ENCODE measurements around the gene NHS. TPM values are rescaled to one million over a fixed set of nuclear protein-coding genes. Genes with fewer than 3 reads are reported as not detected.

The NHS gene
- total RNA-seq, 6 experiments from 2014 or later, result 0.06 to 0.27 (median 0.12) TPM

- Histone ChIP-seq H3K27ac (no peak overlapping the region), H3K9me3 (no peaks in the 10 kb centered on the region), H3K4me3 (no peak overlapping the region), H3K27me3 (no peaks in the 10 kb centered on the region), H3K36me3 (no peaks in the 10 kb centered on the region), H3K4me1 (no peaks in the 10 kb centered on the region)
- intact Hi-C loops (cut with DNase I), result no loop called here
- ATAC-seq, result no peak
- WGBS (ENCODE audit: insufficient coverage, low coverage, low lambda C conversion rate, missing lambda C conversion rate), result 62% methylated on average over 3 of the region's 3 CpGs
- DNase-seq, result no peak
- TF ChIP-seq CTCF (IDR thresholded peaks at IDR 0.05) (no peak), POLR2A (IDR thresholded peaks at IDR 0.05) (no peak)
These were observed 34.7 kb downstream of the NHS start for GRCh38 chrX:17409566-17410290.

- intact Hi-C loops (cut with DNase I), result no loop called here
- no peak overlapping the region for H3K4me3 ChIP-seq
- no peaks in the 10 kb centered on the region for H3K4me1 ChIP-seq
- no peaks in the 10 kb centered on the region for H3K36me3 ChIP-seq
- DNase-seq (no peak), ATAC-seq (no peak)
- H3K9me3 ChIP-seq, result no peaks in the 10 kb centered on the region
- TF ChIP-seq CTCF (IDR thresholded peaks at IDR 0.05), result no peak
- TF ChIP-seq POLR2A (IDR thresholded peaks at IDR 0.05), result no peak
- WGBS (ENCODE audit: insufficient coverage, low coverage, low lambda C conversion rate, missing lambda C conversion rate), result 24% methylated on average over 2 of the region's 2 CpGs
- H3K27ac ChIP-seq, result no peak overlapping the region
- H3K27me3 ChIP-seq, result no peaks in the 10 kb centered on the region
These were observed 35.7 kb downstream of the NHS start for GRCh38 chrX:17410651-17411050.

GRCh38 chrX:17411205-17411604, 36.2 kb downstream of the NHS start:
- DNase-seq (no peak), ATAC-seq (no peak)
- H3K4me3 ChIP-seq, result no peak overlapping the region
- no peaks in the 10 kb centered on the region for H3K27me3 ChIP-seq
- no peaks in the 10 kb centered on the region for H3K36me3 ChIP-seq
- no peak for TF ChIP-seq POLR2A (IDR thresholded peaks at IDR 0.05)
- TF ChIP-seq CTCF (IDR thresholded peaks at IDR 0.05), result no peak
- no peak overlapping the region for H3K27ac ChIP-seq
- no peaks in the 10 kb centered on the region for H3K9me3 ChIP-seq
- 72% methylated on average over 4 of the region's 4 CpGs for WGBS (ENCODE audit: insufficient coverage, low coverage, low lambda C conversion rate, missing lambda C conversion rate)
- intact Hi-C loops (cut with DNase I), result no loop called here
- no peaks in the 10 kb centered on the region for H3K4me1 ChIP-seq

- intact Hi-C loops (cut with DNase I), result no loop called here
- DNase-seq (no peak), ATAC-seq (no peak)
- Histone ChIP-seq H3K27ac (no peak overlapping the region), H3K27me3 (no peaks in the 10 kb centered on the region), H3K4me1 (no peaks in the 10 kb centered on the region), H3K4me3 (no peak overlapping the region), H3K36me3 (no peaks in the 10 kb centered on the region), H3K9me3 (no peaks in the 10 kb centered on the region)
- no peak for TF ChIP-seq CTCF (IDR thresholded peaks at IDR 0.05)
- no peak for TF ChIP-seq POLR2A (IDR thresholded peaks at IDR 0.05)
- WGBS (ENCODE audit: insufficient coverage, low coverage, low lambda C conversion rate, missing lambda C conversion rate), result 68% methylated on average over 4 of the region's 4 CpGs
These were observed 37.7 kb downstream of the NHS start for GRCh38 chrX:17412692-17413091.
